AG08396 (cell line): Measurements from ENCODE around the gene DHX35.
"Not testable (repeated sequence)": the region's sequence is repeated elsewhere in the genome, so short reads cannot be mapped to it uniquely, and the experiment has no call there.

Source experiments
- DNase-seq: peaks from one replicate; pipeline ENCODE4 v3.0.0; 2012; ENCODE audit warnings: low spot score, mixed read lengths

DHX35 gene

GRCh38 chr20:38941726-38942389, 20.3 kb upstream of the DHX35 start:
- no peak for DNase-seq

DNA sequence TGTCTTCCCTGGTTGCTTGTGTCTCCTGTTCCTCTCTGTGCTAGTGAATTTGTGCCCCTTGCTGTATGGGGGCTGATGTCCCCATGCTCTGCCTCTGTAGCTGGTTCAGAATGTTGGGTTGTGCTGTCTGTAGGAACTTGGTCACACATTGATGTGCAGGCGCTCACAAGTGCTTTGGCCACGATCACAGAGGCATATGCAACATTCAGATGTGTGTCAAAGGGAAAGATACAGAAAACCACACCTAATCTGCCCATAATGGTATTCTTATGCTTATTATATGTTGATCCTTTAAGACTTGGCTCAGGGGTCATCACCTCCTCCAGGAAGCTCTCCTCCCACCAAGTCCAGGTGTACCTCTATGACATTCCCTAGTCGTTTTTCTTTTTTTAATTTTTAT, 17.1 kb upstream of the DHX35 start:
- no peak for DNase-seq

- no peak for DNase-seq
These were observed 15.3 kb upstream of the DHX35 start for GRCh38 chr20:38946836-38947235.

GRCh38 chr20:38947931-38948362, 14.2 kb upstream of the DHX35 start:
- no peak for DNase-seq

GRCh38 chr20:38950254-38950653, 11.9 kb upstream of the DHX35 start:
- DNase-seq = no peak

- no peak for DNase-seq
These were observed 10.5 kb upstream of the DHX35 start for GRCh38 chr20:38951611-38952010.

- DNase-seq = no peak
These were observed 10.0 kb upstream of the DHX35 start for GRCh38 chr20:38952153-38952552.

GRCh38 chr20:38953630-38954340, 8.4 kb upstream of the DHX35 start:
- no peak for DNase-seq

- DNase-seq = no peak
These were observed 4.8 kb upstream of the DHX35 start for GRCh38 chr20:38957235-38957876.

DNA sequence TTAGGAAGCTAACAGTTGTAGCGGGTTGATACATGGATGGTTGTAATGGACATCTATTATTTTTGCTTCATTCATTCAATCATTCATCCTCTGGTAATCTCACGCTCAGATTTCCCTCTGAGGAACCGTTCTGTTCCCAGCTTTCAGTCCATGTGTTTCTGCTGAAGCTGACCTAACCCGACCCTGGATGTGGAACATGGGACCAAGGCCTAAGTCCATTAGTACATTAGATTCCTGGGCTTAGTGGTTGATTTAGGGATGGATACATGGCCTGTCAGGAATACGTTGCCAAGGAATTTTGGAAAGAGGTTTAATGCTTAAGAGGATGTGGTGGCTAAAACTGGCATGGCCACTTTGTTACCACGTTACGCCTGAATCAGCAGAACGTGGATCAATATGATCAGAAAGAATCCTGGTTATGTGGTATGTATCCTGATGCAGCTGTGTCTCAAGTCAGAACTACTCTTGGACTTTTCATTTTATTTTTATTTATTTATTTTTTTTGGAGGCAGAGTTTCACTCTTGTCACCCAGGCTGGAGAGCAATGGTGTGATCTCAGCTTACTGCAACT, 4.1 kb upstream of the DHX35 start:
- no peak for DNase-seq

DNA sequence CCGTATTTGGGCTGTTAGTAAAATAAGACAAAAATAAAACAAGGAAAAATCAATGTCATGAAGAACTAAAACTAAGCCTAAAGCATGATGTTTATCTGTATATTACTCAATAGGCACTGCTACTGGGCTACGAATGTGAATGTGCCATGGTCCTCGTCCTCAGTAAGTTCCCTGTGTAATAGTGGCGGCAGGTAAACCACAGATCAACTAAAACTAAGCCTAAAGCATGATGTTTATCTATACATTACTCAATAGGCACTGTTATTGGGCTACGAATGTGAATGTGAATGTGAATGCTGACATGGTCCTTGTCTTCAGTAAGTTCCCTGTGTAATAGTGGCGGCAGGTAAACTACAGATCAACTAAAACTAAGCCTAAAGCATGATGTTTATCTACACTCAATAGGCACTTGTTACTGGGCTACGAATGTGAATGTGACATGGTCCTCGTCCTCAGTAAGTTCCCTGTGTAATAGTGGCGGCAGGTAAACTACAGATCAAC, 1.9 kb upstream of the DHX35 start:
- not testable (repeated sequence) for DNase-seq

DNA sequence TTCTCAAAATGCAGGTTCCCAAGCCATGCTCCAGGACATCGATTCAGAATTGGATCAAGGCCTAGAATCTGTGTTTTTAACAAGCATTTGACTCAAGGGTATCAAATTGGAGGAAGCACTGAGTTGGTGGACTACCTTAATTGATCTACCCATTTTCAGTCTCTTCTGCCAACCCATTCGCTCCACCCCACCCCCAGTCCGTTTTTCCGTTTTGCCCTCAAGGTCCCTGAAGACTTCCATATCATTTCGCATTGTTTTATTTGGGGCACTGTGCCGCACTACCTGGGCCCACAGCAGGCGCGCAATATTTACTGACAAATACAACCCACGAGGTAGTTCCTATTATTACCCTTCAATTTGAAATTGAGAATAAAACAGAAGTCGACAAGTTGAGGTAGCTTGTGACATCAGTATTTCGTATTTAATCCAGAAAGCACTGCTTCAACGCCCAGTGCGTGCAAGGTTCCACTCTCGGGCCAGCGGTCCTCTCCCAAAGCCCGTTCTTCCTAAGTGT, 557 bp upstream of the DHX35 start:
- DNase-seq = no peak

GRCh38 chr20:38962928-38963401, 821 bp downstream of the DHX35 start:
- DNase-seq = no peak

DNA sequence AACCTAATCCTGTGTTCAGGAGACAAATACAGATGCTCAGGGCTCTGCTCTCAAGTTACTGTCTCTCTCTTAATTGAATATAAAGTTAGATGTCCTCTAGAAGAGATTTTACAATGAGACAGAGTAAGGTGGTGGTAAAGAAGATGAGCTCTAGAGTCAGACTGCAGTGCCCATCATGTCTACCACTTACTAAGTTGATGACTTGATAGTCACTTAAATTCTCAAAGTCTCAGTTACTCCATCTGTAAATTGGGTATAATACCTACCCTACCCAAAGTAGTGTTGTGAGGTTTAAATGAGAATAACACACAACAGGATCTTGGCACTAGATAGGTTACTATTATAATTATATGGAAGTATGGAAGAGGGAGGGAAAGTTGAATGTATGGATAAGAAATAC, 1.6 kb downstream of the DHX35 start:
- no peak for DNase-seq

DNA sequence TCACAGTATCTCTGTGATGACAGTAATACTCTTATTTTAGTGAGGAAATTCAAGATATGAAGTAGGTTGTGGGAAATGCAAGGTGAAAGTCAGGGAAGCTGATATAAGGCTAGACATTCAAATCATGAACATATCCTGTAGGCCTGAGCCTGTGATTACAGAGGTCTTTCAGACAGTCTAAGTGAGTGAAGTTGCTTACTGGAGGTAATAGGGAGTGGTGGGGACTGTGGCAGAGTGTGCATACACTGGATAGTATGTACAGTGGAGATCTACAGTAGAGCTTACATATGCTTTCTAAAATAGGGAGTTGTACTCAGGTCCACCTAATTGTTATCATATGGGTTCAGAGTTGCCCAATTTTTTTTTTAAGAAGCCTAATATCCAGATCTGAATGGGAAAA, 3.1 kb downstream of the DHX35 start:
- no peak for DNase-seq

DNA sequence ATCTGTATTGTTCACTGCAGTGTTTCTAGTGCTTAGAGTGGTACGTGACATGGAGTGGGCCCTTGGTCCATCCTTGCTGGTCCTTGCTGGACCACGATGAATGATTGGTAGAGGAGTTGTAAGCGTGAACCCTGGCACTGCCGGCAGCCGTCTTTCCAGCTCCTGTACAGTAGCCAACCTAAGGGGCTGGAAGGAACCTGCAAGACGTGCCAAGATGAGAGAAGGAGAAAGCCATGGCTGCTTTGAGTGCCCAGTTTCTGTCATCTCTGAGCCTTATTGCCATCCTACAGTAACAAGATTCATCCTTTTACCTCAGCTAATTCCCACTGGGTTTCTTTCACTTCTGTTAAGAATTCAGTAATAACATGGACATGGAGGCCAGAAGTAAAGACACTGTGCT, 5.9 kb downstream of the DHX35 start:
- DNase-seq = no peak

DNA sequence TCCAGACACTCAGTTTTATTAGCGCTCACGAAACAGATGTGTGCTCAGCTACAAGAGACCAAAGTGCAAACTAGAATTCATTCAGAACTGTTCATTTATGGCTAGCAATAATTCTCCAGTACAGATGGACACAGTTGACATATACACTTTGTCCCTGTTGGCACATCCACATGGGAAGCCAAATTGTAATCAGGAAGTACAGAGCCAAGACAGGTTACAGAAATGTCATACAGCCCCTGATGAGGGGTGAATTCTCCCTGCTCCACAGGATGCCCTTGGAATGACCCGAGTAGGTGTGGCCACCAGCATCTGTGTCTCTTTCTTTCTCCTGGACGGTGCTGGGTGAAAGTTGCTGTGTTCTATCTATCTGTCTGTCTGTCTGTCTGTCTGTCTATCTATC, 7.6 kb downstream of the DHX35 start:
- no peak for DNase-seq

GRCh38 chr20:38970302-38970701, 8.2 kb downstream of the DHX35 start:
- DNase-seq = peak; percentile 51

- DNase-seq = no peak
These were observed 11.0 kb downstream of the DHX35 start for GRCh38 chr20:38973107-38973506.

DNA sequence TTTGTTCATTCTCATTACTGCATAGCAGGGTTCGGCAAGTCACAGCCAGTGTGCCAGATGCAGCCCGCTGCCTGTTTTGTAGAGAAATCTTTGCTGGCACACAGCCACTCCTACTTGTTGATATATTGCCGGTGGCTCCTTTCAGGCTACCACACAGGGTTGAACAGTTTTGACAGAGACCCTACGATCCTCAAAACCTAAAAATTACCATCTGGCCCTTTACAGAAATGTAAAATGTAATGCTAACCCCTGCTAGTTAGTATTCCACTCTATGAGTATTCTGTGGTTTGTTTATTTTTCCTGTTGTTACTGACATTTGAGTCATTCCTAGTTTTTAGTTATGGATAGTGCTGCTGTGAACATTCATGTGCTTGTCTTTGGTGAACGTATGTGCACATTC, 11.5 kb downstream of the DHX35 start:
- peak; percentile 25 for DNase-seq

- no peak for DNase-seq
These were observed 13.5 kb downstream of the DHX35 start for GRCh38 chr20:38975539-38976120.

- no peak for DNase-seq
These were observed 17.3 kb downstream of the DHX35 start for GRCh38 chr20:38979434-38979833.
